Measurements from ENCODE around the gene IPO5.

- no peak for TF ChIP-seq EZH2 (IDR thresholded peaks at IDR 0.05; ENCODE audit: low read length)
- TF ChIP-seq, protein P1, sequence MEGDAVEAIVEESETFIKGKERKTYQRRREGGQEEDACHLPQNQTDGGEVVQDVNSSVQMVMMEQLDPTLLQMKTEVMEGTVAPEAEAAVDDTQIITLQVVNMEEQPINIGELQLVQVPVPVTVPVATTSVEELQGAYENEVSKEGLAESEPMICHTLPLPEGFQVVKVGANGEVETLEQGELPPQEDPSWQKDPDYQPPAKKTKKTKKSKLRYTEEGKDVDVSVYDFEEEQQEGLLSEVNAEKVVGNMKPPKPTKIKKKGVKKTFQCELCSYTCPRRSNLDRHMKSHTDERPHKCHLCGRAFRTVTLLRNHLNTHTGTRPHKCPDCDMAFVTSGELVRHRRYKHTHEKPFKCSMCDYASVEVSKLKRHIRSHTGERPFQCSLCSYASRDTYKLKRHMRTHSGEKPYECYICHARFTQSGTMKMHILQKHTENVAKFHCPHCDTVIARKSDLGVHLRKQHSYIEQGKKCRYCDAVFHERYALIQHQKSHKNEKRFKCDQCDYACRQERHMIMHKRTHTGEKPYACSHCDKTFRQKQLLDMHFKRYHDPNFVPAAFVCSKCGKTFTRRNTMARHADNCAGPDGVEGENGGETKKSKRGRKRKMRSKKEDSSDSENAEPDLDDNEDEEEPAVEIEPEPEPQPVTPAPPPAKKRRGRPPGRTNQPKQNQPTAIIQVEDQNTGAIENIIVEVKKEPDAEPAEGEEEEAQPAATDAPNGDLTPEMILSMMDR (optimal IDR thresholded peaks at IDR 0.05 in 1 of 3, IDR thresholded peaks at IDR 0.05 in 1 of 3, conservative IDR thresholded peaks at IDR 0.05 in 1 of 3; ENCODE audit: extremely low read depth in 1 of 3, insufficient read depth in 2 of 3, low read length in 3 of 3) = no peak
Measured at GRCh38 chr13:98004107-98004506, 50.6 kb downstream of the IPO5 start.

Data from keratinocyte (primary cell).